GM12878 (cell line): ENCODE data around the gene PALLD. TPM values are rescaled to one million over a fixed set of nuclear protein-coding genes. Genes with fewer than 3 reads are reported as not detected.

Experiments used
- ATAC-seq: fragments of 200-7000 bp; cut with Tn5 transposase; 3 replicates; pipeline ENCODE4 v1.9.1; 2020; ENCODE audit warnings: mild to moderate bottlenecking, moderate library complexity
- BruUV-seq: library from RNA; stranded (reverse); fragments of 400-500 nt; replicated peaks from 2 replicates; lab custom pipeline; 2021; lab: Mats Ljungman, UMichigan
- CTCF ChIA-PET: fragments of 300-600 bp; sonication (Branson Sonifier 250); formaldehyde crosslinking; extraction: SDS; loops from one replicate; lab custom pipeline; 2021; ENCODE audit warnings: inconsistent platforms; lab: Yijun Ruan, JAX
- POLR2A ChIA-PET: fragments of 350-600 bp; formaldehyde crosslinking; extraction: SDS; loops from one replicate; lab custom pipeline; 2021; ENCODE audit warnings: inconsistent platforms; lab: Charles Lee
- RAD21 ChIA-PET: fragments of 300-600 bp; sonication (Branson Sonifier 250); formaldehyde crosslinking; loops from one replicate; lab custom pipeline; 2023; ENCODE audit warnings: antibody characterized with exemption; ENCODE audit not compliant: unreplicated experiment; lab: Charles Lee
- SMC1A ChIA-PET: fragments of 300-600 bp; sonication (Branson Sonifier 250); formaldehyde crosslinking; loops from one replicate; lab custom pipeline; 2023; ENCODE audit not compliant: unreplicated experiment, uncharacterized antibody; lab: Charles Lee
- DNase-seq: peaks from one replicate; pipeline ENCODE4 v3.0.0-alpha.2; 2011; ENCODE audit warnings: low read depth, low spot score
- FAIRE-seq: peaks from 3 replicates; lab custom pipeline; 2011; peaks lifted over from hg19 to GRCh38; lab: Jason Lieb, UNC
- H2AFZ ChIP-seq: 2 replicates; pipeline ENCODE4 v1.6.0; 2011; ENCODE audit warnings: low read depth, low read length, control low read depth; ENCODE audit not compliant: control insufficient read depth
- H3K27ac ChIP-seq: 2 replicates; pipeline ENCODE4 v1.5.1; 2011; ENCODE audit warnings: control low read depth; ENCODE audit not compliant: control insufficient read depth, insufficient read depth
- H3K27me3 ChIP-seq, 2 experiments: replicated peaks in 1 of 2; 2 replicates each; pipeline versions ENCODE4 v1.6.0 to v1.6.1; 2011; ENCODE audit warnings: low read length in 1 of 2; ENCODE audit not compliant: control insufficient read depth in 2 of 2, insufficient read depth in 2 of 2
- H3K36me3 ChIP-seq, 2 experiments: 2 replicates each; pipeline ENCODE4 v1.5.1; 2011; ENCODE audit warnings: low read length in 1 of 2; ENCODE audit not compliant: control insufficient read depth in 2 of 2, insufficient read depth in 2 of 2
- H3K4me1 ChIP-seq: 2 replicates; pipeline ENCODE4 v1.6.1; 2011; ENCODE audit warnings: mild to moderate bottlenecking, low read length, moderate library complexity, mixed read lengths; ENCODE audit not compliant: control insufficient read depth, insufficient read depth
- H3K4me2 ChIP-seq: 2 replicates; pipeline ENCODE4 v1.6.0; 2011; ENCODE audit warnings: control low read depth; ENCODE audit not compliant: control insufficient read depth, insufficient read depth
- H3K4me3 ChIP-seq: fragments of 200-600 bp; sonication (generic); 2 replicates; pipeline ENCODE4 v1.5.1; 2016
- H3K79me2 ChIP-seq: 2 replicates; pipeline ENCODE4 v1.6.0; 2011; ENCODE audit warnings: low read length; ENCODE audit not compliant: control insufficient read depth, insufficient read depth
- H3K9ac ChIP-seq: 2 replicates; pipeline ENCODE4 v1.8.0; 2011; ENCODE audit warnings: low read length, control low read depth, mixed read lengths; ENCODE audit not compliant: control insufficient read depth, insufficient read depth
- H3K9me3 ChIP-seq: replicated peaks from 3 replicates; pipeline ENCODE4 v1.5.1; 2011; ENCODE audit warnings: mild to moderate bottlenecking, low read length; ENCODE audit not compliant: control insufficient read depth, insufficient read depth
- H4K20me1 ChIP-seq: 2 replicates; pipeline ENCODE4 v1.6.0; 2011; ENCODE audit not compliant: control insufficient read depth, insufficient read depth
- EGR1 ChIP-seq, 2 experiments: IDR thresholded peaks; 1 replicate in 1 of 2; 2 replicates in 1 of 2; pipeline ENCODE4 v1.6.1; 2011 to 2012; ENCODE audit warnings: low read depth in 2 of 2, low read length in 2 of 2, borderline replicate concordance in 1 of 2, mild to moderate bottlenecking in 1 of 2, moderate library complexity in 1 of 2
- HCFC1 ChIP-seq: fragments of 150-350 bp; IDR thresholded peaks from 2 replicates; pipeline ENCODE4 v1.6.1; 2014; ENCODE audit warnings: low read length
- HDGF ChIP-seq: fragments of 450-650 bp; IDR thresholded peaks from 2 replicates; pipeline ENCODE4 v1.6.1; 2016; ENCODE audit warnings: antibody characterized with exemption
- JUND ChIP-seq: IDR thresholded peaks from 2 replicates; pipeline ENCODE4 v1.6.1; 2012; ENCODE audit warnings: low read depth, mild to moderate bottlenecking, low read length, improper control_type of control experiment, moderate library complexity
- MAX ChIP-seq: IDR thresholded peaks from 2 replicates; pipeline ENCODE4 v1.6.1; 2012; ENCODE audit warnings: low read depth, low read length, improper control_type of control experiment
- MEF2B ChIP-seq: fragments of 450-650 bp; IDR thresholded peaks from 2 replicates; pipeline ENCODE4 v1.6.1; 2018; ENCODE audit warnings: mild to moderate bottlenecking, moderate library complexity; ENCODE audit not compliant: partially characterized antibody, poor library complexity, severe bottlenecking
- NR2F1 ChIP-seq: fragments of 450-650 bp; conservative IDR thresholded peaks from 2 replicates; pipeline ENCODE4 v1.6.1; 2017; ENCODE audit warnings: mild to moderate bottlenecking
- POLR2A ChIP-seq: IDR thresholded peaks from 2 replicates; pipeline ENCODE4 v1.6.1; 2011; ENCODE audit warnings: low read depth, mild to moderate bottlenecking, low read length
- SKIL ChIP-seq: fragments of 450-650 bp; IDR thresholded peaks from 2 replicates; pipeline ENCODE4 v1.6.1; 2017; ENCODE audit warnings: mild to moderate bottlenecking, low read depth, inconsistent platforms; ENCODE audit not compliant: poor library complexity, severe bottlenecking
- SUZ12 ChIP-seq: fragments of 200-600 bp; sonication (generic); IDR thresholded peaks from one replicate; pipeline ENCODE4 v1.6.1; 2018; ENCODE audit warnings: antibody characterized with exemption, mild to moderate bottlenecking; ENCODE audit not compliant: unreplicated experiment
- USF2 ChIP-seq: IDR thresholded peaks from 2 replicates; pipeline ENCODE4 v1.6.1; 2011; ENCODE audit warnings: low read depth, low read length, improper control_type of control experiment, borderline replicate concordance
- YY1 ChIP-seq: IDR thresholded peaks from 2 replicates; pipeline ENCODE4 v1.6.1; 2011; ENCODE audit warnings: low read depth, mild to moderate bottlenecking, low read length
- ZNF274 ChIP-seq: IDR thresholded peaks from one replicate; pipeline ENCODE4 v1.8.0; 2011; ENCODE audit not compliant: insufficient read length, insufficient read depth
- WGBS: methylation state at CpG from one replicate; pipeline ENCODE4 v1.1.6; 2016; ENCODE audit warnings: low lambda C conversion rate; ENCODE audit not compliant: insufficient replicate concordance, insufficient coverage; ENCODE audit errors: missing lambda C conversion rate; 5-methylcytosine and 5-hydroxymethylcytosine counted together
- in situ Hi-C: fragments of 300-500 bp; cut with MboI; formaldehyde crosslinking; loops from 9 replicates; pipeline ENCODE4 v1.14.3; 2018; ENCODE audit warnings: mixed read lengths
- intact Hi-C: fragments of 100-400 bp; cut with micrococcal nuclease; formaldehyde crosslinking; loops from one replicate; pipeline ENCODE4 v1.14.2; 2022; ENCODE audit not compliant: unreplicated experiment
- polyA plus RNA-seq, 11 experiments: library from polyadenylated mRNA; depleted of rRNA in 4 of 11; unstranded in 6 of 11; stranded (reverse) in 5 of 11; fragments of >200 nt; fragmentation: Nextera tagmentation in 4 of 11; fragmentation: Illumina TruSeq in 1 of 11; extraction: Ambion mirVana in 4 of 11; extraction: Trizol in 1 of 11; gene quantifications; 1 replicate in 1 of 11; 2 replicates in 10 of 11; pipeline versions ENCODE4 v1.2.1 to v1.2.3, GENCODE V29; 2011 to 2016; ENCODE audit warnings: inconsistent platforms in 2 of 11, missing spikeins in 2 of 11, low read depth in 1 of 11
- total RNA-seq, 4 experiments: library from RNA; depleted of rRNA in 3 of 4; stranded (reverse); fragments of >200 nt in 3 of 4; fragmentation: Illumina TruSeq in 1 of 4; extraction: Trizol in 1 of 4; gene quantifications; 2 replicates each; pipeline versions ENCODE4 v1.2.1 to v1.2.3, GENCODE V29; 2013 to 2021
- TF ChIP-seq, protein P1 (sequence below): IDR thresholded peaks from 2 replicates; pipeline ENCODE4 v1.6.1; 2012; ENCODE audit warnings: improper control_type of control experiment, low read depth, low read length; ENCODE audit not compliant: insufficient replicate concordance

PALLD gene
- total and polyA plus RNA-seq, 10 of the 15 experiments (the other 5 are each of a cell fraction or from before 2014, with no cell fraction given): 1.0 to 7.7 (median 1.7) TPM

DNA sequence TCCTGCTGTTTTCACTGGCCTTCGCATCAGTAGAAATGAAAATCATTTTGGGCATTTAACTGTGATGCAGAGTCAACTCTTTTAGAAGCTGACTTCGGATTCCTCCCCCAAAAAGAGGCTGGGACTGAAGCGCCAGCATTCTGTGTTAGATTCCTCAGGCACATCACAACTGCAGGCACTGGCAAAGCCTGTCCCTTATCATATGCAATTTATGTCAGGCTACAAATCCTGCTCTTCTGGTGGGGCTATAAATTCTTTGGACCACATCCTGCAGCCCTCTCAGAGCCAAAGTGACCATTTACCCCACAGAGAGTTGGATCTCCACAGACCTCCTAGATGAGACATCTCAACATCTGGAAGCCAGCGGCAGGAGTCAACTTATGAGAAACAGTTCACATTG lies 374.8 kb downstream of the PALLD start:
- Histone ChIP-seq H4K20me1 (no peaks in the 10 kb centered on the region), H3K4me1 (no peaks in the 10 kb centered on the region), H3K36me3 (no peaks in the 10 kb centered on the region), H3K27me3 (peaks cover 0 to 4% of the 10 kb centered on the region in 2 experiments; a peak in 1 of 4 replicates), H3K9ac (no peak overlapping the region), H2AFZ (no peak overlapping the region), H3K27ac (no peak overlapping the region), H3K4me3 (no peak overlapping the region), H3K79me2 (no peaks in the 10 kb centered on the region), H3K4me2 (no peak overlapping the region)
- no TSS peak for BruUV-seq
- FAIRE-seq (no peak), ATAC-seq (no peak), DNase-seq (no peak)
- POLR2A ChIA-PET: no interaction called here
- SMC1A ChIA-PET: interaction anchor here (0.7 to 1.8 kb wide), 2 partner anchors 16 to 19 kb away, joined by 3 to 5 read pairs; no protein-coding TSS in a partner anchor
- intact Hi-C loops: no loop called here
- in situ Hi-C loops: no loop called here
- CTCF ChIA-PET: no interaction called here
- 66% methylated on average over 4 of the region's 4 CpGs for WGBS
- TF ChIP-seq NR2F1 (no peak), EGR1 (IDR thresholded peaks at IDR 0.05; ENCODE audit: borderline replicate concordance in 1 of 2, low read depth in 2 of 2, low read length in 2 of 2) (no peak), MEF2B (no peak), YY1 (no peak), HCFC1 (no peak), SKIL (no peak), SUZ12 (no peak), JUND (no peak), HDGF (no peak), USF2 (no peak), MAX (no peak), POLR2A (no peak), ZNF274 (no peak)
- TF ChIP-seq, protein P1, sequence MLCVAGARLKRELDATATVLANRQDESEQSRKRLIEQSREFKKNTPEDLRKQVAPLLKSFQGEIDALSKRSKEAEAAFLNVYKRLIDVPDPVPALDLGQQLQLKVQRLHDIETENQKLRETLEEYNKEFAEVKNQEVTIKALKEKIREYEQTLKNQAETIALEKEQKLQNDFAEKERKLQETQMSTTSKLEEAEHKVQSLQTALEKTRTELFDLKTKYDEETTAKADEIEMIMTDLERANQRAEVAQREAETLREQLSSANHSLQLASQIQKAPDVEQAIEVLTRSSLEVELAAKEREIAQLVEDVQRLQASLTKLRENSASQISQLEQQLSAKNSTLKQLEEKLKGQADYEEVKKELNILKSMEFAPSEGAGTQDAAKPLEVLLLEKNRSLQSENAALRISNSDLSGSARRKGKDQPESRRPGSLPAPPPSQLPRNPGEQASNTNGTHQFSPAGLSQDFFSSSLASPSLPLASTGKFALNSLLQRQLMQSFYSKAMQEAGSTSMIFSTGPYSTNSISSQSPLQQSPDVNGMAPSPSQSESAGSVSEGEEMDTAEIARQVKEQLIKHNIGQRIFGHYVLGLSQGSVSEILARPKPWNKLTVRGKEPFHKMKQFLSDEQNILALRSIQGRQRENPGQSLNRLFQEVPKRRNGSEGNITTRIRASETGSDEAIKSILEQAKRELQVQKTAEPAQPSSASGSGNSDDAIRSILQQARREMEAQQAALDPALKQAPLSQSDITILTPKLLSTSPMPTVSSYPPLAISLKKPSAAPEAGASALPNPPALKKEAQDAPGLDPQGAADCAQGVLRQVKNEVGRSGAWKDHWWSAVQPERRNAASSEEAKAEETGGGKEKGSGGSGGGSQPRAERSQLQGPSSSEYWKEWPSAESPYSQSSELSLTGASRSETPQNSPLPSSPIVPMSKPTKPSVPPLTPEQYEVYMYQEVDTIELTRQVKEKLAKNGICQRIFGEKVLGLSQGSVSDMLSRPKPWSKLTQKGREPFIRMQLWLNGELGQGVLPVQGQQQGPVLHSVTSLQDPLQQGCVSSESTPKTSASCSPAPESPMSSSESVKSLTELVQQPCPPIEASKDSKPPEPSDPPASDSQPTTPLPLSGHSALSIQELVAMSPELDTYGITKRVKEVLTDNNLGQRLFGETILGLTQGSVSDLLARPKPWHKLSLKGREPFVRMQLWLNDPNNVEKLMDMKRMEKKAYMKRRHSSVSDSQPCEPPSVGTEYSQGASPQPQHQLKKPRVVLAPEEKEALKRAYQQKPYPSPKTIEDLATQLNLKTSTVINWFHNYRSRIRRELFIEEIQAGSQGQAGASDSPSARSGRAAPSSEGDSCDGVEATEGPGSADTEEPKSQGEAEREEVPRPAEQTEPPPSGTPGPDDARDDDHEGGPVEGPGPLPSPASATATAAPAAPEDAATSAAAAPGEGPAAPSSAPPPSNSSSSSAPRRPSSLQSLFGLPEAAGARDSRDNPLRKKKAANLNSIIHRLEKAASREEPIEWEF: no peak
- TF ChIP-seq, all 136 proteins: peak for 0
- no peaks in the 10 kb centered on the region for H3K9me3 ChIP-seq
- RAD21 ChIA-PET: interaction anchor here (1.2 to 1.3 kb wide), 2 partner anchors 9 to 139 kb away, joined by 3 to 4 read pairs; no protein-coding TSS in a partner anchor
